GM23338 (cell line): ENCODE data around the gene KAT8. TPM values are rescaled to one million over a fixed set of nuclear protein-coding genes. Genes with fewer than 3 reads are reported as not detected.

Experiments used
- ATAC-seq: fragments of 200-7000 bp; cut with Tn5 transposase; 3 replicates; pipeline ENCODE4 v1.9.1; 2020
- DNase-seq: peaks from one replicate; pipeline ENCODE4 v3.0.0-alpha.2; 2015; ENCODE audit warnings: low spot score
- H2AFZ ChIP-seq: fragments of 200-600 bp; sonication (generic); 2 replicates; pipeline ENCODE4 v1.8.0; 2016; ENCODE audit warnings: antibody characterized with exemption, mild to moderate bottlenecking, moderate library complexity
- H3F3A ChIP-seq: fragments of 200-600 bp; sonication (generic); replicated peaks from 2 replicates; pipeline ENCODE4 v1.8.0; 2017; ENCODE audit warnings: antibody characterized with exemption, mixed run types, low read depth
- H3K27ac ChIP-seq: fragments of 200-600 bp; sonication (generic); 2 replicates; pipeline ENCODE4 v1.6.1; 2016; ENCODE audit warnings: low read depth
- H3K27me3 ChIP-seq: fragments of 200-600 bp; sonication (generic); 2 replicates; pipeline ENCODE4 v1.8.0; 2016; ENCODE audit warnings: mild to moderate bottlenecking, mixed run types, moderate library complexity; ENCODE audit not compliant: insufficient read depth
- H3K36me3 ChIP-seq: fragments of 200-600 bp; sonication (generic); 2 replicates; pipeline ENCODE4 v1.8.0; 2016; ENCODE audit warnings: mild to moderate bottlenecking; ENCODE audit not compliant: insufficient read depth
- H3K4me1 ChIP-seq: fragments of 200-600 bp; sonication (generic); 2 replicates; pipeline ENCODE4 v1.8.0; 2016; ENCODE audit warnings: mild to moderate bottlenecking, moderate library complexity; ENCODE audit not compliant: insufficient read depth
- H3K4me2 ChIP-seq: fragments of 200-600 bp; sonication (generic); 2 replicates; pipeline ENCODE4 v1.7.1; 2017; ENCODE audit warnings: mixed run types
- H3K4me3 ChIP-seq: fragments of 200-600 bp; sonication (generic); 2 replicates; pipeline ENCODE4 v1.6.1; 2016; ENCODE audit warnings: mixed run types
- H3K79me2 ChIP-seq: fragments of 200-600 bp; sonication (generic); replicated peaks from 2 replicates; pipeline ENCODE4 v1.8.0; 2017; ENCODE audit warnings: mild to moderate bottlenecking; ENCODE audit not compliant: insufficient read depth
- H3K9me2 ChIP-seq: fragments of 200-600 bp; sonication (generic); 2 replicates; pipeline ENCODE4 v1.8.0; 2017; ENCODE audit not compliant: insufficient read depth
- H4K20me1 ChIP-seq: fragments of 200-600 bp; sonication (generic); replicated peaks from 2 replicates; pipeline ENCODE4 v1.8.0; 2017; ENCODE audit warnings: mild to moderate bottlenecking; ENCODE audit not compliant: insufficient read depth
- H3K27ac Mint-ChIP-seq: 2 replicates; pipeline ENCODE4 v1.8.0; 2020; ENCODE audit warnings: inconsistent platforms, mild to moderate bottlenecking, moderate library complexity, mixed read lengths
- H3K27me3 Mint-ChIP-seq: 3 replicates; pipeline ENCODE4 v1.8.0; 2022; ENCODE audit warnings: low read depth, mild to moderate bottlenecking, moderate library complexity, mixed read lengths, inconsistent platforms; ENCODE audit not compliant: insufficient read depth, poor library complexity
- H3K36me3 Mint-ChIP-seq: 3 replicates; pipeline ENCODE4 v1.8.0; 2021; ENCODE audit warnings: low read depth, mild to moderate bottlenecking, inconsistent platforms, moderate library complexity, mixed read lengths
- H3K4me1 Mint-ChIP-seq: 3 replicates; pipeline ENCODE4 v1.8.0; 2020; ENCODE audit warnings: mild to moderate bottlenecking, inconsistent platforms, mixed read lengths
- H3K4me3 Mint-ChIP-seq: 3 replicates; pipeline ENCODE4 v1.8.0; 2021; ENCODE audit warnings: moderate library complexity, mild to moderate bottlenecking, inconsistent platforms, mixed read lengths
- H3K9me3 Mint-ChIP-seq: 3 replicates; pipeline ENCODE4 v1.8.0; 2020; ENCODE audit warnings: moderate library complexity, mild to moderate bottlenecking, inconsistent platforms, mixed read lengths
- CREB1 ChIP-seq: fragments of 250-450 bp; sonication (Bioruptor Pico); IDR thresholded peaks from 2 replicates; pipeline ENCODE4 v1.5.0; 2020; ENCODE audit warnings: low read depth, mild to moderate bottlenecking, moderate library complexity
- EZH2phosphoT487 ChIP-seq: fragments of 200-600 bp; sonication (generic); IDR thresholded peaks from one replicate; pipeline ENCODE4 v1.8.1; 2018; ENCODE audit warnings: antibody characterized with exemption; ENCODE audit not compliant: unreplicated experiment
- JUNB ChIP-seq: IDR thresholded peaks from one replicate; pipeline ENCODE4 v1.6.1; 2016; ENCODE audit warnings: antibody characterized with exemption; ENCODE audit not compliant: unreplicated experiment
- NANOG ChIP-seq: IDR thresholded peaks from 2 replicates; pipeline ENCODE4 v1.6.1; 2016; ENCODE audit warnings: antibody characterized with exemption, borderline replicate concordance
- STAT1 ChIP-seq: IDR thresholded peaks from one replicate; pipeline ENCODE4 v1.6.1; 2016; ENCODE audit warnings: antibody characterized with exemption; ENCODE audit not compliant: unreplicated experiment
- ZNF114 ChIP-seq: fragments of 250-450 bp; sonication (Bioruptor Pico); IDR thresholded peaks from 2 replicates; pipeline ENCODE4 v1.5.0; 2020; ENCODE audit warnings: mild to moderate bottlenecking, moderate library complexity
- ZNF331 ChIP-seq: fragments of 250-450 bp; sonication (Bioruptor Pico); IDR thresholded peaks from 2 replicates; pipeline ENCODE4 v1.5.0; 2020; ENCODE audit warnings: low read depth, mild to moderate bottlenecking, moderate library complexity
- polyA plus RNA-seq: library from polyadenylated mRNA; unstranded; fragments of >200 nt; fragmentation: Nextera tagmentation; extraction: Ambion mirVana; gene quantifications from 2 replicates; pipeline ENCODE4 v1.2.1, GENCODE V29; 2016
- total RNA-seq: library from RNA; depleted of rRNA; stranded (reverse); fragments of >200 nt; shearing (Covaris generic); gene quantifications from 2 replicates; pipeline ENCODE4 v1.2.3, GENCODE V29; 2014
- TF ChIP-seq, protein P1 (sequence below): IDR thresholded peaks from one replicate; pipeline ENCODE4 v1.6.1; 2018; ENCODE audit warnings: antibody characterized with exemption; ENCODE audit not compliant: unreplicated experiment
- TF ChIP-seq, protein P2 (sequence below): fragments of 250-450 bp; sonication (Bioruptor Pico); IDR thresholded peaks from 2 replicates; pipeline ENCODE4 v1.5.0; 2020; ENCODE audit warnings: mild to moderate bottlenecking, moderate library complexity
- TF ChIP-seq, protein P3 (sequence below): IDR thresholded peaks from 2 replicates; pipeline ENCODE4 v1.6.1; 2016; ENCODE audit warnings: antibody characterized with exemption

Gene KAT8
- total and polyA plus RNA-seq, 2 experiments from 2014 or later: 47.6 to 85.4 TPM

DNA sequence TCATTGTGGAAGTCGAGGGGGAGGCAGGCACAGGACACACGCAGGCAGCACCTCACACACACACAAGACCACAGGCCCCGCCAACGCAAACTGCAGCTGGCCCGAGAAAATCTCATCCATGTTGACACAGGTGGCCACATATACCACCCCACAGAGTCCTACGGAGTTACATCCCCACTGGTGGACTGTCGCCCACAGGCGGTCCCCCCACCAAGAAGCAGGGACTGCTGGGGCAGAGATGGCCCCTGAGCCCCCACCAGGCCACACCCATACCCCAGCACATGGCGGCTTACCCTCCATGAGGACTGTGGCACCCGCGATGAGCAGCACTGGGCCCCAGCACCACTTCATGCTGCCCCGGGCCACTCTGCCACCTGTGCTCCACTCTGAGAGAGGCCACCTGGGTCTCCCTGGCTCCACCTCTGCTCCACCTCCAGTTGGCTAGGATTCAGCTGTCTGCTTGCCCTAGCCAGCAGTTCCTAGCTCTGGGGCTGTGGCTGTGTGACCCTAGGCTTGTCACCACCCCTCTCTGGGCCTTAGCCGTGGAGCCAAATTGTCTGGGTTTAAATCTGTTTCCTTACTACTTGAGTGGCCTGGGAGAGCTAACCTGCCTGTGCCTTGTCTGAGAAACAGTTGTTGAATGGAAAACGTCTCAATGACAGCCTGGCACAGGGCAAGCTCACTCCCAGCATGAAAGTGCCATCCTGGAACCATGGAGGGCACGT lies 28.8 kb upstream of the KAT8 start, which contains the start of gene PRSS53 (continued):
- no peak for TF ChIP-seq NANOG
- TF ChIP-seq JUNB: no peak
- TF ChIP-seq, protein P1, sequence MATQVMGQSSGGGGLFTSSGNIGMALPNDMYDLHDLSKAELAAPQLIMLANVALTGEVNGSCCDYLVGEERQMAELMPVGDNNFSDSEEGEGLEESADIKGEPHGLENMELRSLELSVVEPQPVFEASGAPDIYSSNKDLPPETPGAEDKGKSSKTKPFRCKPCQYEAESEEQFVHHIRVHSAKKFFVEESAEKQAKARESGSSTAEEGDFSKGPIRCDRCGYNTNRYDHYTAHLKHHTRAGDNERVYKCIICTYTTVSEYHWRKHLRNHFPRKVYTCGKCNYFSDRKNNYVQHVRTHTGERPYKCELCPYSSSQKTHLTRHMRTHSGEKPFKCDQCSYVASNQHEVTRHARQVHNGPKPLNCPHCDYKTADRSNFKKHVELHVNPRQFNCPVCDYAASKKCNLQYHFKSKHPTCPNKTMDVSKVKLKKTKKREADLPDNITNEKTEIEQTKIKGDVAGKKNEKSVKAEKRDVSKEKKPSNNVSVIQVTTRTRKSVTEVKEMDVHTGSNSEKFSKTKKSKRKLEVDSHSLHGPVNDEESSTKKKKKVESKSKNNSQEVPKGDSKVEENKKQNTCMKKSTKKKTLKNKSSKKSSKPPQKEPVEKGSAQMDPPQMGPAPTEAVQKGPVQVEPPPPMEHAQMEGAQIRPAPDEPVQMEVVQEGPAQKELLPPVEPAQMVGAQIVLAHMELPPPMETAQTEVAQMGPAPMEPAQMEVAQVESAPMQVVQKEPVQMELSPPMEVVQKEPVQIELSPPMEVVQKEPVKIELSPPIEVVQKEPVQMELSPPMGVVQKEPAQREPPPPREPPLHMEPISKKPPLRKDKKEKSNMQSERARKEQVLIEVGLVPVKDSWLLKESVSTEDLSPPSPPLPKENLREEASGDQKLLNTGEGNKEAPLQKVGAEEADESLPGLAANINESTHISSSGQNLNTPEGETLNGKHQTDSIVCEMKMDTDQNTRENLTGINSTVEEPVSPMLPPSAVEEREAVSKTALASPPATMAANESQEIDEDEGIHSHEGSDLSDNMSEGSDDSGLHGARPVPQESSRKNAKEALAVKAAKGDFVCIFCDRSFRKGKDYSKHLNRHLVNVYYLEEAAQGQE: no peak
- TF ChIP-seq ZNF331 (CRISPR knock-in tag): no peak

DNA sequence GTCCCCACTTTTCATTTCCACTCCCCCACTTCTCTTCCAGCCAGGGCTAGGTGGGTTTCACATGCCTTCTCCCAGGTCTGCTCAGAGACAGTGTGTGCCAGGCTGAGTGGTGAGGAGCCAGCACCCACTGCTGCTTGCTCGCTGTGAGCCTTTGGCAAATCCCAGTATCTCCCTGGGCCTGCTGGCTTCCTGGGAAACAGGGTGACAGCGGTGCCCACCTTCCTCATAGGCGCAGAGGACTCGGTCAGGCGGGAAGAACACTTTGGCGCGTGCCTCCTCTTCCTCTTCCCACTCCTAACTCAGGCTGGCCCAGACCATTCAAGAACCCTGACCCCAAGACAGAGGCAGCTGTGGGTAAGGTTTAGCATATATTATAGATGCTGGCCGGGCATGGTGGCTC lies 28.3 kb upstream of the KAT8 start:
- no peaks in the 10 kb centered on the region for H3K27me3 ChIP-seq
- Mint-ChIP-seq H3K4me1 (peaks cover 8% of the 10 kb centered on the region; the same call in 1 of the 3 replicates), H3K27me3 (peaks cover 16% of the 10 kb centered on the region), H3K4me3 (no peak overlapping the region; the same call in 2 of the 3 replicates), H3K9me3 (no peaks in the 10 kb centered on the region), H3K27ac (no peak overlapping the region), H3K36me3 (peaks cover 24% of the 10 kb centered on the region)
- H3K4me2 ChIP-seq: no peak overlapping the region
- H3K4me3 ChIP-seq: no peak overlapping the region
- ATAC-seq (no peak), DNase-seq (no peak)
- no peaks in the 10 kb centered on the region for H3K9me2 ChIP-seq
- TF ChIP-seq, protein P2, sequence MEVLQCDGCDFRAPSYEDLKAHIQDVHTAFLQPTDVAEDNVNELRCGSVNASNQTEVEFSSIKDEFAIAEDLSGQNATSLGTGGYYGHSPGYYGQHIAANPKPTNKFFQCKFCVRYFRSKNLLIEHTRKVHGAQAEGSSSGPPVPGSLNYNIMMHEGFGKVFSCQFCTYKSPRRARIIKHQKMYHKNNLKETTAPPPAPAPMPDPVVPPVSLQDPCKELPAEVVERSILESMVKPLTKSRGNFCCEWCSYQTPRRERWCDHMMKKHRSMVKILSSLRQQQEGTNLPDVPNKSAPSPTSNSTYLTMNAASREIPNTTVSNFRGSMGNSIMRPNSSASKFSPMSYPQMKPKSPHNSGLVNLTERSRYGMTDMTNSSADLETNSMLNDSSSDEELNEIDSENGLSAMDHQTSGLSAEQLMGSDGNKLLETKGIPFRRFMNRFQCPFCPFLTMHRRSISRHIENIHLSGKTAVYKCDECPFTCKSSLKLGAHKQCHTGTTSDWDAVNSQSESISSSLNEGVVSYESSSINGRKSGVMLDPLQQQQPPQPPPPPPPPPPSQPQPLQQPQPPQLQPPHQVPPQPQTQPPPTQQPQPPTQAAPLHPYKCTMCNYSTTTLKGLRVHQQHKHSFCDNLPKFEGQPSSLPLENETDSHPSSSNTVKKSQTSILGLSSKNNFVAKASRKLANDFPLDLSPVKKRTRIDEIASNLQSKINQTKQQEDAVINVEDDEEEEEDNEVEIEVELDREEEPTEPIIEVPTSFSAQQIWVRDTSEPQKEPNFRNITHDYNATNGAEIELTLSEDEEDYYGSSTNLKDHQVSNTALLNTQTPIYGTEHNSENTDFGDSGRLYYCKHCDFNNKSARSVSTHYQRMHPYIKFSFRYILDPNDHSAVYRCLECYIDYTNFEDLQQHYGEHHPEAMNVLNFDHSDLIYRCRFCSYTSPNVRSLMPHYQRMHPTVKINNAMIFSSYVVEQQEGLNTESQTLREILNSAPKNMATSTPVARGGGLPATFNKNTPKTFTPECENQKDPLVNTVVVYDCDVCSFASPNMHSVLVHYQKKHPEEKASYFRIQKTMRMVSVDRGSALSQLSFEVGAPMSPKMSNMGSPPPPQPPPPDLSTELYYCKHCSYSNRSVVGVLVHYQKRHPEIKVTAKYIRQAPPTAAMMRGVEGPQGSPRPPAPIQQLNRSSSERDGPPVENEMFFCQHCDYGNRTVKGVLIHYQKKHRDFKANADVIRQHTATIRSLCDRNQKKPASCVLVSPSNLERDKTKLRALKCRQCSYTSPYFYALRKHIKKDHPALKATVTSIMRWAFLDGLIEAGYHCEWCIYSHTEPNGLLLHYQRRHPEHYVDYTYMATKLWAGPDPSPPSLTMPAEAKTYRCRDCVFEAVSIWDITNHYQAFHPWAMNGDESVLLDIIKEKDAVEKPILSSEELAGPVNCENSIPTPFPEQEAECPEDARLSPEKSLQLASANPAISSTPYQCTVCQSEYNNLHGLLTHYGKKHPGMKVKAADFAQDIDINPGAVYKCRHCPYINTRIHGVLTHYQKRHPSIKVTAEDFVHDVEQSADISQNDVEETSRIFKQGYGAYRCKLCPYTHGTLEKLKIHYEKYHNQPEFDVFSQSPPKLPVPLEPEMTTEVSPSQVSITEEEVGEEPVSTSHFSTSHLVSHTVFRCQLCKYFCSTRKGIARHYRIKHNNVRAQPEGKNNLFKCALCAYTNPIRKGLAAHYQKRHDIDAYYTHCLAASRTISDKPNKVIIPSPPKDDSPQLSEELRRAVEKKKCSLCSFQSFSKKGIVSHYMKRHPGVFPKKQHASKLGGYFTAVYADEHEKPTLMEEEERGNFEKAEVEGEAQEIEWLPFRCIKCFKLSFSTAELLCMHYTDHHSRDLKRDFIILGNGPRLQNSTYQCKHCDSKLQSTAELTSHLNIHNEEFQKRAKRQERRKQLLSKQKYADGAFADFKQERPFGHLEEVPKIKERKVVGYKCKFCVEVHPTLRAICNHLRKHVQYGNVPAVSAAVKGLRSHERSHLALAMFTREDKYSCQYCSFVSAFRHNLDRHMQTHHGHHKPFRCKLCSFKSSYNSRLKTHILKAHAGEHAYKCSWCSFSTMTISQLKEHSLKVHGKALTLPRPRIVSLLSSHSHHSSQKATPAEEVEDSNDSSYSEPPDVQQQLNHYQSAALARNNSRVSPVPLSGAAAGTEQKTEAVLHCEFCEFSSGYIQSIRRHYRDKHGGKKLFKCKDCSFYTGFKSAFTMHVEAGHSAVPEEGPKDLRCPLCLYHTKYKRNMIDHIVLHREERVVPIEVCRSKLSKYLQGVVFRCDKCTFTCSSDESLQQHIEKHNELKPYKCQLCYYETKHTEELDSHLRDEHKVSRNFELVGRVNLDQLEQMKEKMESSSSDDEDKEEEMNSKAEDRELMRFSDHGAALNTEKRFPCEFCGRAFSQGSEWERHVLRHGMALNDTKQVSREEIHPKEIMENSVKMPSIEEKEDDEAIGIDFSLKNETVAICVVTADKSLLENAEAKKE: no peak
- TF ChIP-seq NANOG (no peak), ZNF114 (CRISPR knock-in tag) (no peak), EZH2phosphoT487 (no peak), CREB1 (CRISPR knock-in tag) (no peak), STAT1 (no peak)
- TF ChIP-seq, protein P3, sequence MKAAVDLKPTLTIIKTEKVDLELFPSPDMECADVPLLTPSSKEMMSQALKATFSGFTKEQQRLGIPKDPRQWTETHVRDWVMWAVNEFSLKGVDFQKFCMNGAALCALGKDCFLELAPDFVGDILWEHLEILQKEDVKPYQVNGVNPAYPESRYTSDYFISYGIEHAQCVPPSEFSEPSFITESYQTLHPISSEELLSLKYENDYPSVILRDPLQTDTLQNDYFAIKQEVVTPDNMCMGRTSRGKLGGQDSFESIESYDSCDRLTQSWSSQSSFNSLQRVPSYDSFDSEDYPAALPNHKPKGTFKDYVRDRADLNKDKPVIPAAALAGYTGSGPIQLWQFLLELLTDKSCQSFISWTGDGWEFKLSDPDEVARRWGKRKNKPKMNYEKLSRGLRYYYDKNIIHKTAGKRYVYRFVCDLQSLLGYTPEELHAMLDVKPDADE: no peak
- H3K36me3 ChIP-seq: no peaks in the 10 kb centered on the region
- H3K79me2 ChIP-seq: peaks cover 16% of the 10 kb centered on the region
- peaks cover 1% of the 10 kb centered on the region; the same call in 1 of the 2 replicates for H3F3A ChIP-seq
- H3K27ac ChIP-seq: no peak overlapping the region
- no peak overlapping the region for H2AFZ ChIP-seq
- H4K20me1 ChIP-seq: no peaks in the 10 kb centered on the region
- H3K4me1 ChIP-seq: peaks cover 7% of the 10 kb centered on the region; the same call in 1 of the 2 replicates
